Adipocyte (in vitro differentiated cells): ENCODE measurements around the gene DOK7.
A peak's percentile ranks its signal among the peaks of the same experiment; 100 is the strongest.
"Not testable (repeated sequence)": the region's sequence is repeated elsewhere in the genome, so short reads cannot be mapped to it uniquely, and the experiment has no call there.

ENCODE experiments used
- DNase-seq: peaks from one replicate; pipeline ENCODE4 v3.0.0-alpha.2; 2015; ENCODE audit warnings: low read depth
- H3K27me3 ChIP-seq: replicated peaks from 2 replicates; pipeline ENCODE4 v1.7.0; 2013; ENCODE audit warnings: mild to moderate bottlenecking, low read length, moderate library complexity; ENCODE audit not compliant: control insufficient read depth, insufficient read depth
- H3K36me3 ChIP-seq: 2 replicates; pipeline ENCODE4 v1.7.0; 2013; ENCODE audit warnings: low read length, mild to moderate bottlenecking, moderate library complexity; ENCODE audit not compliant: control insufficient read depth, insufficient read depth, severe bottlenecking
- H3K4me1 ChIP-seq: 2 replicates; pipeline ENCODE4 v1.7.0; 2013; ENCODE audit warnings: mild to moderate bottlenecking, low read length, moderate library complexity; ENCODE audit not compliant: control insufficient read depth, insufficient read depth
- H3K4me3 ChIP-seq: 2 replicates; pipeline ENCODE4 v1.7.0; 2013; ENCODE audit warnings: mild to moderate bottlenecking, low read length, moderate library complexity
- H3K9ac ChIP-seq: 2 replicates; pipeline ENCODE4 v1.7.0; 2013; ENCODE audit warnings: mild to moderate bottlenecking, low read length, moderate library complexity
- H3K9me3 ChIP-seq: 2 replicates; pipeline ENCODE4 v1.7.0; 2013; ENCODE audit warnings: mild to moderate bottlenecking, low read length, moderate library complexity; ENCODE audit not compliant: control insufficient read depth

The DOK7 gene

DNA sequence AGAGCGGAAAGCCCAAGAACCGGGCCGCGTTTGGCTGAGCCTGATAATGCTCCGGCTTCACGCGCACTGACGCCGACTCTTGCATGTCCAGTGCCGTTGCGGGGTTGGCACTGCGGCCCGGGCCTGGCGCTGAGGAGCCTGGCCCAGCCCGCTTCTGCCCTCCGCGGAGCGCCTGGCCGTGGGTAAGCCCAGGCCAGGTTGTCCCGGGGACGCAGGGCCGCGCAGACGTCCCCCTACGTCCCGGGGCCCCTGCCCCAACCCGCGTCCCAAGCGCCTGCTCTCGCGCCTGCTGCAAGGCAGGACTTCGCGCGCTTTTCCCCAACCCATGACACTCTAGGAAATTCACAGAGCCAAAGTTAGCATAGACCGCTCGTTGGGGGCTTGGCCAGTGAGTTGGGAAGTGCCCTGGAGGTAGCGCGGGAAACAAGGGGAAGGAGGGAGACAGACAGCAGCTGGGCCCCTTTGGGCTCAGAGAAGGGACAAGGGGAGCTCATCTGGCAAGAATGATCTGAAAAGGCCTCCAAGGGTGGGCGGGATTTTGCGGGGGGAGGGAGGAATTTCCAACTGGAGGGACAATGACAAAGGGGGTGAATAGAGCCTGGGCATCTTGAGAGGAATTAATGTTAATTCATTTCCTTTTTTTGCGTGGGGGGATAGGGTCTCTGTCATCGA, 69.8 kb downstream of the DOK7 start:
- DNase-seq: no peak

GRCh38 chr4:3533423-3533820, 70.3 kb downstream of the DOK7 start:
- Histone ChIP-seq H3K36me3 (no peaks in the 10 kb centered on the region), H3K9ac (no peak overlapping the region), H3K9me3 (no peaks in the 10 kb centered on the region), H3K4me1 (peaks cover 31% of the 10 kb centered on the region), H3K4me3 (no peak overlapping the region), H3K27me3 (peaks cover 7% of the 10 kb centered on the region)
- DNase-seq: no peak

More for the DNA sequence above, 69.8 kb downstream of the DOK7 start:
- H3K4me1 ChIP-seq: peaks cover 31% of the 10 kb centered on the region
- H3K9me3 ChIP-seq: no peaks in the 10 kb centered on the region
- H3K9ac ChIP-seq: peak overlapping the region; percentile 79
- H3K36me3 ChIP-seq: no peaks in the 10 kb centered on the region
- H3K4me3 ChIP-seq: peak overlapping the region; percentile 87
- H3K27me3 ChIP-seq: peaks cover 7% of the 10 kb centered on the region

GRCh38 chr4:3535812-3536211, 72.7 kb downstream of the DOK7 start:
- peaks cover 14% of the 10 kb centered on the region for H3K4me1 ChIP-seq
- not testable (repeated sequence) for H3K9me3 ChIP-seq, H3K9ac ChIP-seq, DNase-seq, H3K4me3 ChIP-seq, H3K27me3 ChIP-seq, H3K36me3 ChIP-seq

DNA sequence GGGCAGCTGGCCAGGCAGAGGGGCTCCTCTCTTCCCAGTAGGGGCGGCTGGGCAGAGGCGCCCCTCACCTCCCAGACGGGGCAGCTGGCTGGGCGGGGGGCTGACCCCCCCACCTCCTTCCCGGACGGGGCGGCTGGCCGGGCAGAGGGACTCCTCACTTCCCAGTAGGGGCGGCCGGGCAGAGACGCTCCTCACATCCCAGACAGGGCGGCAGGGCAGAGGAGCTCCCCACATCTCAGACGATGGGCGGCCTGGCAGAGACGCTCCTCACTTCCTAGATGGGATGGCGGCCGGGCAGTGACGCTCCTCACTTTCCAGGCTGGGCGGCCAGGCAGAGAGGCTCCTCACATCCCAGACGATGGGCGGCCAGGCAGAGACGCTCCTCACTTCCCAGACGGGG, 75.8 kb downstream of the DOK7 start:
- not testable (repeated sequence) for H3K4me3 ChIP-seq, H3K27me3 ChIP-seq, H3K9ac ChIP-seq, H3K4me1 ChIP-seq, DNase-seq, H3K9me3 ChIP-seq, H3K36me3 ChIP-seq

DNA sequence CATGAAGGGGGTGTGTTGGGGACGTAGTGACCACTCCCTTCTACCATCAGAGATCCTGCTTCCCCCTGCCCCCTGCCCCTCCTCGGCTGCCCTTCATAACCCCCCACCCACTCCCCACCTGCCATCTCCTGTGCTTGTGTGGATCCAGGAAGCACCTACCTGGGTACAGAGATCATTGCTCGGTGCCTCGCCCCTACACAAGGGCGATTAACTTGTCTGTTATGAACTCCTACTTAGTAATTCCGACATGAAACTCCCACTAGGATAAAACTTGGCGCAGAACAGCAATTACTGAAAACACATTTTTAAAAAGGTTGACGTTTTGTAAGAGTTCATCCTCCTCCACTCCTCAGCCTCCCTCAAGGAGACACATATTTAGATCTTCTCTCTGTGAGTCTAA, 80.3 kb downstream of the DOK7 start:
- DNase-seq, H3K9me3 ChIP-seq, H3K4me3 ChIP-seq, H3K9ac ChIP-seq, H3K36me3 ChIP-seq, H3K27me3 ChIP-seq, H3K4me1 ChIP-seq: not testable (repeated sequence)
